ENCODE data around the gene ASIC1.

GRCh38 chr12:50061171-50061570, 3.8 kb downstream of the ASIC1 start:
- no peak for TF ChIP-seq FOXM1 (IDR thresholded peaks at IDR 0.05; ENCODE audit: borderline replicate concordance)
- TF ChIP-seq FOXK2 (IDR thresholded peaks at IDR 0.05) = no peak
- no peak for TF ChIP-seq ZNF384 (IDR thresholded peaks at IDR 0.05)
- no peak for TF ChIP-seq TARDBP (IDR thresholded peaks at IDR 0.05)
- TF ChIP-seq FOXA1 (IDR thresholded peaks at IDR 0.05) = no peak
- TF ChIP-seq BHLHE40 (IDR thresholded peaks at IDR 0.05; ENCODE audit: borderline replicate concordance) = no peak
- TF ChIP-seq SP1 (IDR thresholded peaks at IDR 0.05) = no peak
- TF ChIP-seq PKNOX1 (IDR thresholded peaks at IDR 0.05) = no peak
- no peak for TF ChIP-seq SUZ12 (IDR thresholded peaks at IDR 0.05)
- no peak for TF ChIP-seq NFRKB (IDR thresholded peaks at IDR 0.05)
